Measurements from ENCODE around the gene PTGDR. TPM values are rescaled to one million over a fixed set of nuclear protein-coding genes. Genes with fewer than 3 reads are reported as not detected.
A peak's percentile ranks its signal among the peaks of the same experiment; 100 is the strongest.

Gene PTGDR
- 0.03 TPM for polyA plus RNA-seq (2013, experiment 1 of 2)
- 0.01 TPM for polyA plus RNA-seq (2013, experiment 2 of 2)

DNA sequence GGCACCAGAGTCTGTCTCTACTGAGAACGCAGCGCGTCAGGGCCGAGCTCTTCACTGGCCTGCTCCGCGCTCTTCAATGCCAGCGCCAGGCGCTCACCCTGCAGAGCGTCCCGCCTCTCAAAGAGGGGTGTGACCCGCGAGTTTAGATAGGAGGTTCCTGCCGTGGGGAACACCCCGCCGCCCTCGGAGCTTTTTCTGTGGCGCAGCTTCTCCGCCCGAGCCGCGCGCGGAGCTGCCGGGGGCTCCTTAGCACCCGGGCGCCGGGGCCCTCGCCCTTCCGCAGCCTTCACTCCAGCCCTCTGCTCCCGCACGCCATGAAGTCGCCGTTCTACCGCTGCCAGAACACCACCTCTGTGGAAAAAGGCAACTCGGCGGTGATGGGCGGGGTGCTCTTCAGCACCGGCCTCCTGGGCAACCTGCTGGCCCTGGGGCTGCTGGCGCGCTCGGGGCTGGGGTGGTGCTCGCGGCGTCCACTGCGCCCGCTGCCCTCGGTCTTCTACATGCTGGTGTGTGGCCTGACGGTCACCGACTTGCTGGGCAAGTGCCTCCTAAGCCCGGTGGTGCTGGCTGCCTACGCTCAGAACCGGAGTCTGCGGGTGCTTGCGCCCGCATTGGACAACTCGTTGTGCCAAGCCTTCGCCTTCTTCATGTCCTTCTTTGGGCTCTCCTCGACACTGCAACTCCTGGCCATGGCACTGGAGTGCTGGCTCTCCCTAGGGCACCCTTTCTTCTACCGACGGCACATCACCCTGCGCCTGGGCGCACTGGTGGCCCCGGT lies at the start of gene PTGDR:
Gene PTGDR, plus strand, starts transcription at position 198 of the 778 bp plus-strand sequence. Its CDS starts 117 bp downstream, at position 315.
- no peaks in the 10 kb centered on the region for H3K4me1 ChIP-seq (ENCODE audit: control insufficient read depth, low read depth, low read length)
- H3K79me1 ChIP-seq (ENCODE audit: low read length): no peaks in the 10 kb centered on the region
- H2AK5ac ChIP-seq (ENCODE audit: low read length): no peak within 1 kb of the TSS
- no peak within 1 kb of the TSS for H2BK5ac ChIP-seq (ENCODE audit: low read length)
- H3K4me3 ChIP-seq (ENCODE audit: low read length): peak within 1 kb of the TSS; percentile 22
- no peaks in the 10 kb centered on the region for H3K79me2 ChIP-seq (ENCODE audit: control insufficient read depth, insufficient read depth, low read length)
- H4K8ac ChIP-seq (ENCODE audit: low read depth, low read length): no peak within 1 kb of the TSS
- WGBS (ENCODE audit: extremely low coverage, insufficient coverage, low lambda C conversion rate): no CpG with 5 or more reads among the region's 63 CpGs
- no peak within 1 kb of the TSS for H2BK15ac ChIP-seq (replicated peaks; ENCODE audit: low read depth)
- no peaks in the 10 kb centered on the region for H3K36me3 ChIP-seq (ENCODE audit: control insufficient read depth, insufficient read depth, low read length)
- H2BK120ac ChIP-seq (ENCODE audit: low read depth, low read length): no peak within 1 kb of the TSS
- H3K56ac ChIP-seq (ENCODE audit: low read length): peak within 1 kb of the TSS; percentile 36
- H4K5ac ChIP-seq (ENCODE audit: low read length): no peak within 1 kb of the TSS
- H3K27ac ChIP-seq (ENCODE audit: low read depth, low read length): no peak within 1 kb of the TSS
- H3K23ac ChIP-seq (ENCODE audit: low read length): no peak within 1 kb of the TSS
- H3K4ac ChIP-seq (ENCODE audit: low read depth, low read length): no peak within 1 kb of the TSS
- peaks cover 22% of the 10 kb centered on the region for H3K27me3 ChIP-seq (ENCODE audit: insufficient read depth, low read length, poor library complexity)
- peak within 1 kb of the TSS; percentile 20 for H3K9ac ChIP-seq (ENCODE audit: low read length)
- DNase-seq: peak; percentile 57
- H3K18ac ChIP-seq (ENCODE audit: low read length): no peak within 1 kb of the TSS
- H3K4me2 ChIP-seq (ENCODE audit: low read length): peak within 1 kb of the TSS; percentile 64

DNA sequence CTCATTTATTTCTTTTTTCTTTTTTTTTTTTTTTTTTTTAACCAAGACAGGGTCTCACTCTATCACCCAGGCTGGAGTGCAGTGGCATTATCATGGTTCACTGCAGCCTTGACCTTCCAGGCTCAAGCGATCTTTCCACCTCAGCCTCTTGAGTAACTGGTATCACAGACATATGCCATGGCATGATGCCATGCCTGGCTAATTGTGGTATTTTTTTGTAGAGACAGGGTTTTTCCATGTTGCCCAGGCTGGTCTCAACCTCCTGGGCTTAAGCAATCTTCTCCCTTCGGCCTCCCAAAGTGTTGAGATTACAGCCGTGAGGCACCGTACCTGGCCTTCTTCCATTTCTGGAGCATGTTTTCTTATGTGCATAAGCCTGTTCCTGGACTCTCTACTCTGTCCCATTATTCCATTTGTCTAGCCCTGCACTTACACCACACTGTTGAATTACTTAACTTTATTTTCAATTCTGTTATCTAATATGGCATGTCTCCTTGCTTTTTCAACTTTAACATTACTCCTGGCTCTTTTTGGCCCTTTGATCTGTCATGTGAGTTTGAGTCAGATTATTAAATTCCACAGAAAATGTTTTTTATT lies 47.9 kb upstream of the PTGDR start:
- no peak overlapping the region for H3K27ac ChIP-seq (ENCODE audit: low read depth, low read length)
- no CpG with 5 or more reads among the region's 4 CpGs for WGBS (ENCODE audit: extremely low coverage, insufficient coverage, low lambda C conversion rate)
- H2BK15ac ChIP-seq (replicated peaks; ENCODE audit: low read depth): no peak overlapping the region
- no peaks in the 10 kb centered on the region for H3K79me2 ChIP-seq (ENCODE audit: control insufficient read depth, insufficient read depth, low read length)
- H3K79me1 ChIP-seq (ENCODE audit: low read length): no peaks in the 10 kb centered on the region
- no peaks in the 10 kb centered on the region for H3K27me3 ChIP-seq (ENCODE audit: insufficient read depth, low read length, poor library complexity)
- no peak overlapping the region for H2BK120ac ChIP-seq (ENCODE audit: low read depth, low read length)
- H3K56ac ChIP-seq (ENCODE audit: low read length): no peak overlapping the region
- H4K5ac ChIP-seq (ENCODE audit: low read length): no peak overlapping the region
- H4K8ac ChIP-seq (ENCODE audit: low read depth, low read length): no peak overlapping the region
- H3K4me1 ChIP-seq (ENCODE audit: control insufficient read depth, low read depth, low read length): no peaks in the 10 kb centered on the region
- H2AK5ac ChIP-seq (ENCODE audit: low read length): no peak overlapping the region
- no peak for DNase-seq
- no peak overlapping the region for H3K23ac ChIP-seq (ENCODE audit: low read length)
- no peaks in the 10 kb centered on the region for H3K36me3 ChIP-seq (ENCODE audit: control insufficient read depth, insufficient read depth, low read length)
- H3K4me3 ChIP-seq (ENCODE audit: low read length): no peak overlapping the region
- no peak overlapping the region for H3K18ac ChIP-seq (ENCODE audit: low read length)
- no peak overlapping the region for H3K4me2 ChIP-seq (ENCODE audit: low read length)
- H3K9ac ChIP-seq (ENCODE audit: low read length): no peak overlapping the region
- no peak overlapping the region for H2BK5ac ChIP-seq (ENCODE audit: low read length)
- no peak overlapping the region for H3K4ac ChIP-seq (ENCODE audit: low read depth, low read length)

DNA sequence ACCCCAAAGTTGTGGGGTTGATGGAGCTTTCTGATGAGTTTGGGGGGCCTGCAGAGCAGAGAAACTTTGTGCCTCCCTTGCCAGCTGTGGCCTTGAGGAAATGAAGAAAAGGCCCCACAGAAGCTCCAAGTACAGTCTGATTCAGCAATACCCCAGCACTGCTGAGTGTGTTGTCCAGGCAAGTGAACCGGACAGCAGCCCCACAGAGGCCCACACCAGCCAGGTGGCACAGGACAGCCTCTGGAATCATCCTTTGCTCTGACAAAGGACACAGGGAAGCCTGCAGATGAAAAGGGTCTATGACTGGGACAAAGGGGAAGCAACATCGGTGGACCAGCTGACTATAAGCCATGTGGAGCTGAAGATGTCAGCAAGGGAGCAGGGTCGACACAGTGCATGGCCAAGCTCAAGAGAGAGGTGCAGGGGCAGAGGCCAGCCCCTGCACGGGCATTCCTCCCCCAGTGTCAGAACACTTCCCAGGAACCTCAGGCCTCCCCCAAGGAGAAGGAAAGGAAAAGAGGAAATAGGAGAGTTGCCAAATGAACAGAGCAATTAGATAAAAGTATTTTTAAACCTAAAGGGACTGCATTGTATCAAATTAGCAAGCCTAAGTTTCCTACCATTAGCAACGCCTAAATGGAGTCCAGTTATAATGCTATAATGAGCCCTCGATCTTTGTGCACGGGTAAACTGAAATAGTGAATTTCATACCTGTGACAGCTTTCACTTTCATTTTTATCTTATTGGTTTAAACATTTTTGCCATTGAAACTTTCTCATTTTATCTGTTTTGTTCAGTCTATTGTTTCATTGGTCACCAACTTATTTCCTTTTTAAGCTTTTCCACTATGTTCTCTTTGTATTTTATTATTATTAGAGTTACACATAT lies 46.3 kb upstream of the PTGDR start:
- no peaks in the 10 kb centered on the region for H3K27me3 ChIP-seq (ENCODE audit: insufficient read depth, low read length, poor library complexity)

DNA sequence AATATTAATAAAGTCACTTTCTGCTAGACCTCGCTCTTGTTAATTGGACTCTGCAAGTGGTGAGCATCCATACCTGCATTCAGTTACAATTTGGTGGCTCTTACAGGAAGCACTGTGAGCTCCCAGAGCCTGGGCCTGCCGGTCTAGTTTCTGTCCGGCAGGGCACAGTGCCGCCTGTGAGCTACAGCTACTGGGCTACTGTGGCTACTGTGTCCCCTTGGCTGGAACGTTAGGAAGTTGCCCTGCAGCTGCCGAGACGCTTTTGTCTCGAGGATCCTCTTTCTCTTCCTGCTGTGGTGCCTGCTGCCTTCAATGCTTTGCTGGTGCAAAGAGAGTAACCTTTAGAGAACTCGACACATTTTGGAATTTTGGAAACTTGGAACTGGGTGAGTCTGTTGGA lies 44.6 kb upstream of the PTGDR start:
- Histone ChIP-seq H4K8ac (ENCODE audit: low read depth, low read length) (no peak overlapping the region), H3K27me3 (ENCODE audit: insufficient read depth, low read length, poor library complexity) (no peaks in the 10 kb centered on the region), H2BK5ac (ENCODE audit: low read length) (no peak overlapping the region), H3K18ac (ENCODE audit: low read length) (no peak overlapping the region), H3K36me3 (ENCODE audit: control insufficient read depth, insufficient read depth, low read length) (no peaks in the 10 kb centered on the region), H2AK5ac (ENCODE audit: low read length) (no peak overlapping the region), H2BK15ac (replicated peaks; ENCODE audit: low read depth) (no peak overlapping the region), H2BK120ac (ENCODE audit: low read depth, low read length) (no peak overlapping the region), H3K79me2 (ENCODE audit: control insufficient read depth, insufficient read depth, low read length) (no peaks in the 10 kb centered on the region), H3K4me2 (ENCODE audit: low read length) (no peak overlapping the region), H3K23ac (ENCODE audit: low read length) (no peak overlapping the region), H3K79me1 (ENCODE audit: low read length) (no peaks in the 10 kb centered on the region), H3K56ac (ENCODE audit: low read length) (no peak overlapping the region), H3K4me1 (ENCODE audit: control insufficient read depth, low read depth, low read length) (no peaks in the 10 kb centered on the region), H3K4ac (ENCODE audit: low read depth, low read length) (no peak overlapping the region), H3K27ac (ENCODE audit: low read depth, low read length) (no peak overlapping the region), H3K4me3 (ENCODE audit: low read length) (no peak overlapping the region), H3K9ac (ENCODE audit: low read length) (no peak overlapping the region), H4K5ac (ENCODE audit: low read length) (no peak overlapping the region)
- no peak for DNase-seq
- no CpG with 5 or more reads among the region's 9 CpGs for WGBS (ENCODE audit: extremely low coverage, insufficient coverage, low lambda C conversion rate)

More for the DNA sequence above, 46.3 kb upstream of the PTGDR start:
- no peak overlapping the region for H3K18ac ChIP-seq (ENCODE audit: low read length)
- H3K4me3 ChIP-seq (ENCODE audit: low read length): no peak overlapping the region
- H3K9ac ChIP-seq (ENCODE audit: low read length): no peak overlapping the region
- no peak overlapping the region for H2BK120ac ChIP-seq (ENCODE audit: low read depth, low read length)
- no CpG with 5 or more reads among the region's 7 CpGs for WGBS (ENCODE audit: extremely low coverage, insufficient coverage, low lambda C conversion rate)
- H3K79me2 ChIP-seq (ENCODE audit: control insufficient read depth, insufficient read depth, low read length): no peaks in the 10 kb centered on the region
- H2BK15ac ChIP-seq (replicated peaks; ENCODE audit: low read depth): no peak overlapping the region
- no peak overlapping the region for H2BK5ac ChIP-seq (ENCODE audit: low read length)
- no peaks in the 10 kb centered on the region for H3K4me1 ChIP-seq (ENCODE audit: control insufficient read depth, low read depth, low read length)
- H3K27ac ChIP-seq (ENCODE audit: low read depth, low read length): no peak overlapping the region
- H4K8ac ChIP-seq (ENCODE audit: low read depth, low read length): no peak overlapping the region
- H3K56ac ChIP-seq (ENCODE audit: low read length): no peak overlapping the region
- H4K5ac ChIP-seq (ENCODE audit: low read length): no peak overlapping the region
- H3K4me2 ChIP-seq (ENCODE audit: low read length): no peak overlapping the region
- DNase-seq: no peak
- no peak overlapping the region for H2AK5ac ChIP-seq (ENCODE audit: low read length)
- H3K4ac ChIP-seq (ENCODE audit: low read depth, low read length): no peak overlapping the region
- H3K23ac ChIP-seq (ENCODE audit: low read length): no peak overlapping the region
- H3K79me1 ChIP-seq (ENCODE audit: low read length): no peaks in the 10 kb centered on the region
- H3K36me3 ChIP-seq (ENCODE audit: control insufficient read depth, insufficient read depth, low read length): no peaks in the 10 kb centered on the region

DNA sequence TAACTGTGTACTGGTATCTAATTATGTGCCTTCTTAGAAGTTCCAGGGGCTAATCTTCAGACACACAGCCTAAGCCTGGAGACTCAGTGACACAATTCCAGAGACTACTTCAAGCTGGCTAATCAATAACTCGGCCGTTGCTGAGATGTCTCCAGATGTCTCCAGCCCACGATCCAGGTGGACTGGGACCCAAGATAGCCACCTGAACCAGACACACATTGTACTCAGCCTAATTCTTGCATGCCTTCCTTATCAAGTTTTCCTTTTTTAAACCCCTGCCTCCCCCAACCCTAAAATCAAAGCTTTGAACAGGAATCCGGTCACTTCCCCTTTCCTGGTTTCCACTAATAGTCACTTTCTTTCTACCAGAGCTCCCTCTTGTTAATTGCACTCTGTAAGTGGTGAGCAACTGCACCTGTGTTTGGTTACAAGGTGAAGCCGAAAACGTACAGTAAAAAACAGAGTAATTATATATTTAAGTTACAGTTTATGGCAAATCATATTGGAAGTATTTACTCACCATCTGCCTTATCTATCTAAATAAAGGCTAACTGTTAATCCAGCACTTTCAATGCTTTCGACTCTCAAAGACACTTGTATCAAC lies 39.8 kb upstream of the PTGDR start:
- H3K79me1 ChIP-seq (ENCODE audit: low read length): no peaks in the 10 kb centered on the region
- H2AK5ac ChIP-seq (ENCODE audit: low read length): no peak overlapping the region
- no peak for DNase-seq
- no peak overlapping the region for H4K8ac ChIP-seq (ENCODE audit: low read depth, low read length)
- no peak overlapping the region for H2BK5ac ChIP-seq (ENCODE audit: low read length)
- WGBS (ENCODE audit: extremely low coverage, insufficient coverage, low lambda C conversion rate): no CpG with 5 or more reads among the region's 7 CpGs
- H3K56ac ChIP-seq (ENCODE audit: low read length): no peak overlapping the region
- no peak overlapping the region for H2BK120ac ChIP-seq (ENCODE audit: low read depth, low read length)
- no peak overlapping the region for H4K5ac ChIP-seq (ENCODE audit: low read length)
- no peaks in the 10 kb centered on the region for H3K79me2 ChIP-seq (ENCODE audit: control insufficient read depth, insufficient read depth, low read length)
- no peak overlapping the region for H3K4me2 ChIP-seq (ENCODE audit: low read length)
- no peak overlapping the region for H3K4ac ChIP-seq (ENCODE audit: low read depth, low read length)
- H3K23ac ChIP-seq (ENCODE audit: low read length): no peak overlapping the region
- no peak overlapping the region for H3K18ac ChIP-seq (ENCODE audit: low read length)
- H3K36me3 ChIP-seq (ENCODE audit: control insufficient read depth, insufficient read depth, low read length): no peaks in the 10 kb centered on the region
- H3K9ac ChIP-seq (ENCODE audit: low read length): no peak overlapping the region
- no peak overlapping the region for H2BK15ac ChIP-seq (replicated peaks; ENCODE audit: low read depth)
- no peaks in the 10 kb centered on the region for H3K27me3 ChIP-seq (ENCODE audit: insufficient read depth, low read length, poor library complexity)
- H3K4me3 ChIP-seq (ENCODE audit: low read length): no peak overlapping the region
- H3K27ac ChIP-seq (ENCODE audit: low read depth, low read length): no peak overlapping the region
- H3K4me1 ChIP-seq (ENCODE audit: control insufficient read depth, low read depth, low read length): no peaks in the 10 kb centered on the region
